ENCODE data around the gene GUCY1A1.
A peak's percentile ranks its signal among the peaks of the same experiment; 100 is the strongest.

GUCY1A1 gene

DNA sequence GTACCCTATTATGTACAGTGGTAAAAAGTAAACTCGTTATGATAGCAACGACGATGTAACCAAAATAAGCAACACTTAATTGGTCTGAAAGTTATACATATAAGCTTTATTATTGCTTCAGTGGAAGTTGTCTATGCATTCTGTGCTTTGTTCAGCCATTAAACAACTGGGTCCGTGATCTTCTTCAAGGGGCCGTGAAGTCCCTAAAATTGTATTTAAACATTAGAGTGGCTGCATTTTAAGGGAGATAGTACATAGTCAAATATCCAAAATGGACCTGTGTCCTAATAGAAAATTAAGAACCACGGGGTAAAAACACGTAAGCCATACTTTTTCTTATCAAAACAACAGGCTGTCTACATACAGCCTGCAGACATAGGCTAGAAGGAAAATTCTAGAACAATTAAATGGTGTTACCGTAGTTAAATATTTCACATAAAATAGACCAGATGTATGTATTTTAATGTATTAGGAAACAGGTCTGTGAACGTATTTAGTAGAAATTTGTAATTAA is 2.1 kb downstream of the GUCY1A1 start:
- H3K4me3 ChIP-seq (ENCODE audit: low read depth, low read length) = peak overlapping the region; percentile 81
- TF ChIP-seq, protein P1, sequence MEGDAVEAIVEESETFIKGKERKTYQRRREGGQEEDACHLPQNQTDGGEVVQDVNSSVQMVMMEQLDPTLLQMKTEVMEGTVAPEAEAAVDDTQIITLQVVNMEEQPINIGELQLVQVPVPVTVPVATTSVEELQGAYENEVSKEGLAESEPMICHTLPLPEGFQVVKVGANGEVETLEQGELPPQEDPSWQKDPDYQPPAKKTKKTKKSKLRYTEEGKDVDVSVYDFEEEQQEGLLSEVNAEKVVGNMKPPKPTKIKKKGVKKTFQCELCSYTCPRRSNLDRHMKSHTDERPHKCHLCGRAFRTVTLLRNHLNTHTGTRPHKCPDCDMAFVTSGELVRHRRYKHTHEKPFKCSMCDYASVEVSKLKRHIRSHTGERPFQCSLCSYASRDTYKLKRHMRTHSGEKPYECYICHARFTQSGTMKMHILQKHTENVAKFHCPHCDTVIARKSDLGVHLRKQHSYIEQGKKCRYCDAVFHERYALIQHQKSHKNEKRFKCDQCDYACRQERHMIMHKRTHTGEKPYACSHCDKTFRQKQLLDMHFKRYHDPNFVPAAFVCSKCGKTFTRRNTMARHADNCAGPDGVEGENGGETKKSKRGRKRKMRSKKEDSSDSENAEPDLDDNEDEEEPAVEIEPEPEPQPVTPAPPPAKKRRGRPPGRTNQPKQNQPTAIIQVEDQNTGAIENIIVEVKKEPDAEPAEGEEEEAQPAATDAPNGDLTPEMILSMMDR (IDR thresholded peaks at IDR 0.05; ENCODE audit: control insufficient read depth, extremely low read depth, insufficient read depth) = no peak
- DNase-seq (ENCODE audit: low read depth) = no peak

DNA sequence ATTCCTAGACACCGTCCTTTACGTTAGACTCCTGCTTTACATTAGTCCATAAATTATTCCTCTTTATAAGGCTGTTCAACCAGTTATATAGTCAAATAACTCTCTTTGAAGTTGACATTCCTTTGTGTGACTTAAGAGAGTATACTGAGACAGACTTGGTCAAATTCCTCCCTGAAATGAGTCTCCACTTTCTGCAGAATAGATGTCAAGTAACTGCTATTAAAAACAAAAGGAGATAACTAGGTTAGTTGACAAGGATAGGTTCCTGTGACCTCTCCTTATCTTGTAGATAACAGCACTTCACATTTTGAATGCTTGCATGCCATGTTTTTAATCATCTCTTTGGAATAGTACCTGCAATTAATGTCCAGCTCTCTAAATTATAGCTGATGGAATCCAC is 5.7 kb downstream of the GUCY1A1 start:
- DNase-seq (ENCODE audit: low read depth) = no peak
- H3K4me3 ChIP-seq (ENCODE audit: low read depth, low read length) = peak overlapping the region; percentile 25
- TF ChIP-seq, protein P1 (IDR thresholded peaks at IDR 0.05; ENCODE audit: control insufficient read depth, extremely low read depth, insufficient read depth) = no peak

DNA sequence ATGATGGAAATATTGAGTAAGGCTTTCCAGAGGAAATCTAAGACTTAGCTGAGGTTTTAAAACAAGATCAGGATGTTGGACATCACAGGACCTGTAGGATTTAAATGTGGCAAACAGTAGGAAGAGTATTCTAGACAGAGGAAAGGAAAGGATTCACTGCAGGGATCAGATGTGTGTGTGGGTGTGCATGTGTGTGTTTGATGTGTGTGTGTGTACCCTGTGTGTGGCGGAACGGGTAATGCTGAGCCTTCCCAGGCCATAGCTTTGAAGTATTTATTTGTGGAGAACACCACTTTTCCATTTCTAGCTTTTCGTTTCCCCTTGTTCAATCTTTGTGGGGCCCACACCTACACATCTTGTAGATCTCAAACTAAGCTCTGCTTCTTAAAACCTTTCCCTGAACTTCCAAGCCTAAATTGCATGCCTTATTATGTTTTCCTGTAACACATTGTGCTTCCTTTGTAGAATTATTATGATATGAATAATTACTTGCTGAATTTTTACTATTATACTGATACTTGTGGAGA is 6.9 kb downstream of the GUCY1A1 start:
- no peak overlapping the region for H3K4me3 ChIP-seq (ENCODE audit: low read depth, low read length)
- DNase-seq (ENCODE audit: low read depth) = no peak
- TF ChIP-seq, protein P1 (IDR thresholded peaks at IDR 0.05; ENCODE audit: control insufficient read depth, extremely low read depth, insufficient read depth) = no peak

DNA sequence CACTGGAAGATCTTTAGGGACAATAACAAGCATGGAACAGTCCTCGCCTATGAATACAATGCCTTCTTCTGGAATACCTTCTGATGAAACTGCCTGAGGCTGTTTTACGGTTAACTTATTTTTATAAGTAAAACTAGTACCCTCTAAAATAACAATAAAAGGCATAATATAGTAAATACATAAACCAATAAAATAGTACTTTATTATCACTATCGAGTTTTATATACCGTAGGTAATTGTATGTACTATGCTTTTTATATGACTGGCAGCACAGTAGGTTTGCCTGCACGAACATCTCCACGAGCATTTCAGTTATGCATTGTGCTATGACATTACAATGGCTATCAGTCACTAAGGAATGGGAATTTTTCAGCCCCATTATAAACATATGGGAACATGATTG is 8.0 kb downstream of the GUCY1A1 start:
- peak overlapping the region; percentile 8; the same call in 1 of the 2 replicates for H3K4me3 ChIP-seq (ENCODE audit: low read depth, low read length)
- TF ChIP-seq, protein P1 (IDR thresholded peaks at IDR 0.05; ENCODE audit: control insufficient read depth, extremely low read depth, insufficient read depth) = no peak
- DNase-seq (ENCODE audit: low read depth) = peak; percentile 95

DNA sequence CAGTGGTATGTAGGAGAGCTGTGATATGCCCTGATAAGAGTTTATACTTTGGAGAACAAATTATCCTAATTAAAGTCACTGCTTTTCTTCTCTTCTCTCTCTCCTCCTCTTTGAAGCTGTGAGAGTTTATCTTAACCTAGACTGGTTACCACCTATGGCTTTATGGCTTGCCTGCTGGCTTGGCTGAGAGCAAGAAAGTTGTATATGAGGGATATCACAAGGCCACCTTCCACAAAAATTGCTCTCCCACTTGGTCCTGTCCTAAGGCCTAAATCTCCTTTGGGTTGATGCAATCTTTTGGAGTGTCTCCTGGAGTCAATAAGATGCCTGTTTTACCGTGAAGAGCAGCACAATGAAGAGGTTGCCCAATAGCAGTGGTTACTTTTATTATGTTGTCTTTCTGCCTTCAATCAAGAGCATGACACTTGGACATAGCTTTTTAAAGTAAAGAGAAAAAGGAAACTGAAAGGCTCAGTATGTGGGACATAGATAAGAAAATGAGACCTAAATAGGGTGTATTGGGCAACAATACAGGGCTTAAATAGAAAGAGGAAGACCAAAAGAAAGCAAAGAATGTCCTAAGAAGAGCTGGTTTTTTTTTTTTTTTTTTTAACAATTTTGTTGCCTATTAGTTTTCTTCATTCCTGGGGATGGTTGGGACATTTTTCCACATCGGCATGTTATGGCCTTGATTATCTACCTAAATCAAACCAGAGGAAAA is 9.2 kb downstream of the GUCY1A1 start:
- peak overlapping the region; percentile 28; the same call in 1 of the 2 replicates for H3K4me3 ChIP-seq (ENCODE audit: low read depth, low read length)
- no peak for DNase-seq (ENCODE audit: low read depth)
- TF ChIP-seq, protein P1 (IDR thresholded peaks at IDR 0.05; ENCODE audit: control insufficient read depth, extremely low read depth, insufficient read depth) = no peak

DNA sequence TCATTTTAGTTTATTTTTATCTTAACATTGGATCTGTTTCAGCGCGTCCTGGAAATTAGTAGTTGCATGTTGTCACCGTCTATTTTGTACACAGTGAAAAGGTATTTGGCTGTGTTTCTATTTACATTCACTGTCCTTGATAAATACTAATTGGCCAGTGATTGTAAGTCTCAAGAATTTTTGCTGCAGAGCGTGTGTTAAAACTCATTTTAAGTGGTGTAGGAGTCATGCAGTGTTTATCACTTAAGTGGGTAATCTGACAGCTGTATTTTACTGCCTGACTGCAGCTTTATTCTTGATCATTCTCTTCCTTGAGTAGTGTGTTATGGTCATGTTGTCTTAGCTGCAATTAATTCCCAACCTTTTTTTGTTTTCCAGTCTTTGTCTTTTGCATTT is 9.8 kb downstream of the GUCY1A1 start:
- no peak for DNase-seq (ENCODE audit: low read depth)
- TF ChIP-seq, protein P1 (IDR thresholded peaks at IDR 0.05; ENCODE audit: control insufficient read depth, extremely low read depth, insufficient read depth) = no peak
- peak overlapping the region; percentile 28 for H3K4me3 ChIP-seq (ENCODE audit: low read depth, low read length)

All from LNCaP clone FGC (cell line).